ENCODE measurements around the gene DMRTC2.

DMRTC2 gene

GRCh38 chr19:41845051-41845590 lies 279 bp downstream of the DMRTC2 start:
- TF ChIP-seq CTCF (IDR thresholded peaks at IDR 0.05; ENCODE audit: low read depth, low read length): no peak
- no peak for DNase-seq (ENCODE audit: extremely low read depth, low read depth)

- no peak for TF ChIP-seq CTCF (IDR thresholded peaks at IDR 0.05; ENCODE audit: low read depth, low read length)
- no peak for DNase-seq (ENCODE audit: extremely low read depth, low read depth)
Measured at GRCh38 chr19:41847351-41848105, 2.7 kb downstream of the DMRTC2 start.

- no peak for TF ChIP-seq CTCF (IDR thresholded peaks at IDR 0.05; ENCODE audit: low read depth, low read length)
- DNase-seq (ENCODE audit: extremely low read depth, low read depth): no peak
Measured at GRCh38 chr19:41848666-41849065, 3.8 kb downstream of the DMRTC2 start.

DNA sequence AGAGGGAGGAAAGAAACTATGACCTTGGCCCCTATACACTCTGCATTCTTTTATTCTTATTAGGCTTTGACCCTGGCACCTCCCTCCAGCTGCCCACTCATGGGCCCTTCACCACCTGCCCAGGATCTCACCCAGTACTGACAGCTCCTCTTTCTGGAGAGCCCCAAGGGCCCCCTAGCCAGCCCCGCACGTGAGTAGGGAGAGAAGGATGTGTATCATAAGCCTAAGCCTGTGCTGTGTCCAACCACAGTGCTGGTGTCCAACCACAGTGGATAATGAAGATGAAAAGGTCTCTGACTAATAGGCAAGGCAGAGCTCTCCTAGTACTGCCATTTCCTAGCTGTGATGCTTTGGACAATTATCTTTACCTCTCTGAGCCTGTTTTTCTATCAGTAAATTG lies 4.2 kb downstream of the DMRTC2 start:
- no peak for DNase-seq (ENCODE audit: extremely low read depth, low read depth)
- no peak for TF ChIP-seq CTCF (IDR thresholded peaks at IDR 0.05; ENCODE audit: low read depth, low read length)

DNA sequence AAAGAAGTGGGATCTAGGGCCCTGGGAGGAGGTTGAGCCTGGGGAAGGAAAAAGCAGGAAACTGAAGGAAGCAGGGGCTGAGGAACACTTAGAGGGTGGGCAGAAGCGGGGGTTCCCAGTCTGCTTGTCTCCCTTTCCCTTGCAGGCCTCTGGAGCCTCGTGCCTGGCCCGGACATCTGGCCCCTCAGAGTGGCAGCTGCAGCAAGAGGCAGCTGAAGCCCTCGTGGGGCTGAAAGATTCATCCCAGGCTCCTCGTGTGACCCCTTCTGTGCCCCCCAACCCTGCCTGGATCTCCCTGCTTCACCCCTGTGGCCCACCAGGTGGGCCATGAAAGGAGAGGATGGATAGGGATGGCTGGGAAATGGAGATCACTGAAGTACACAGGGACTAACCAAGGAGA lies 5.5 kb downstream of the DMRTC2 start:
- no peak for TF ChIP-seq CTCF (IDR thresholded peaks at IDR 0.05; ENCODE audit: low read depth, low read length)
- no peak for DNase-seq (ENCODE audit: extremely low read depth, low read depth)

GRCh38 chr19:41851456-41851855 lies 6.6 kb downstream of the DMRTC2 start:
- DNase-seq (ENCODE audit: extremely low read depth, low read depth): no peak
- TF ChIP-seq CTCF (IDR thresholded peaks at IDR 0.05; ENCODE audit: low read depth, low read length): no peak

DNA sequence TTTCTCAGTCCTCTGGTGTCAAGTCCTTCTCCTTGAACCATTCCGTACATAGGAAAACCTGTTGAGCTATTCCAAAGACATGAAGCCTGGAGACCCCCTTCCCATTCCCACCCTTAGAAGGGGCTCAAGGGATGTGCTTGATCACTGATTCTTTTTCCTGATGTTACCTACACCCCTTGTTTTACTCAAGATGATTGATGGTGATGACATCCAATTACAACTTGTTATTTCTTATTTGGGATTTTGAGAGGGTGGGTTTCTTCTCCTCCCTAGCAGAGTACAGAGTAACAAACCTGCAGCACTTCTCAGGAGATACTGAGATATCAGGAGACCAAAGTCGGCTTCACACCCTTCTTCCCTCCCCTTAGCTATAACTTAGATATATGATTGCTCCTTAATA lies 8.5 kb downstream of the DMRTC2 start:
- no peak for TF ChIP-seq CTCF (IDR thresholded peaks at IDR 0.05; ENCODE audit: low read depth, low read length)

More for the DNA sequence above, 8.5 kb downstream of the DMRTC2 start:
- no peak for DNase-seq (ENCODE audit: extremely low read depth, low read depth)

Measured in AG09319 (cell line).